ENCODE measurements around the gene DAP3. TPM values are rescaled to one million over a fixed set of nuclear protein-coding genes. Genes with fewer than 3 reads are reported as not detected.

The DAP3 gene
- total and polyA plus RNA-seq, 2 of the 8 experiments (the other 6 are each of a cell fraction or from before 2014, with no cell fraction given): 66.3 to 87.1 TPM

GRCh38 chr1:155652951-155653350 is 35.9 kb upstream of the DAP3 start:
- no peak overlapping the region for H3K27ac ChIP-seq (ENCODE audit: low read depth, low read length)
- FAIRE-seq: no peak
- CTCF ChIA-PET (ENCODE audit: partially characterized antibody): interaction anchor here (0.8 to 1.2 kb wide), 2 partner anchors 29 to 402 kb away, joined by 3 to 4 read pairs; no protein-coding TSS in a partner anchor
- H4K8ac ChIP-seq (ENCODE audit: extremely low read depth, insufficient read depth, low read length): no peak overlapping the region
- H2BK20ac ChIP-seq (ENCODE audit: low read length): no peak overlapping the region
- no peaks in the 10 kb centered on the region for H3K23me2 ChIP-seq (ENCODE audit: low read depth, low read length)
- H3K4me1 ChIP-seq (replicated peaks in 1 of 4; ENCODE audit: control insufficient read depth in 3 of 4, insufficient read depth in 4 of 4, low read length in 3 of 4): no peaks in the 10 kb centered on the region
- no peak overlapping the region for H2AFZ ChIP-seq (ENCODE audit: low read length)
- H2BK15ac ChIP-seq (ENCODE audit: low read length): no peak overlapping the region
- H3K36me3 ChIP-seq (ENCODE audit: control insufficient read depth in 2 of 4, insufficient read depth in 4 of 4, low read length in 3 of 4): no peaks in the 10 kb centered on the region
- no peak for DNase-seq (ENCODE audit: low read depth in 1 of 2, low spot score in 2 of 2)
- H3K9me3 ChIP-seq (ENCODE audit: insufficient read depth in 2 of 2, low read depth in 1 of 2, low read length in 1 of 2): 0 out of 4 replicates have a peak, but pooled peaks cover 0 to 5% of the 10 kb centered on the region in 2 experiments
- WGBS, 2 experiments (ENCODE audit: extremely low coverage in 1 of 2, insufficient coverage in 1 of 2, insufficient read length in 1 of 2, insufficient replicate concordance in 2 of 2, low coverage in 1 of 2, low lambda C conversion rate in 2 of 2, missing lambda C conversion rate in 1 of 2): 86% methylated on average over 3 of the region's 3 CpGs; no CpG with 5 or more reads in 1 of the 2 experiments
- H2BK5ac ChIP-seq (ENCODE audit: low read depth, low read length): no peak overlapping the region
- H4K20me1 ChIP-seq (replicated peaks in 1 of 2; ENCODE audit: control insufficient read depth in 1 of 2, insufficient read depth in 2 of 2, low read length in 2 of 2): no peaks in the 10 kb centered on the region
- no peak overlapping the region for H3K14ac ChIP-seq (ENCODE audit: insufficient read length)
- no peak overlapping the region for H3K9ac ChIP-seq (replicated peaks in 1 of 4; ENCODE audit: extremely low read depth in 1 of 4, low read depth in 3 of 4, low read length in 3 of 4)
- no peak overlapping the region for H3K18ac ChIP-seq (ENCODE audit: extremely low read depth, low read length)
- no peak overlapping the region for H3K23ac ChIP-seq (ENCODE audit: insufficient read length)
- H4K91ac ChIP-seq (replicated peaks; ENCODE audit: insufficient read length, low read length): no peak overlapping the region
- H3K79me1 ChIP-seq (ENCODE audit: low read depth, low read length): no peaks in the 10 kb centered on the region
- no peak overlapping the region for H3K4me3 ChIP-seq (ENCODE audit: extremely low read depth in 1 of 4, insufficient read depth in 2 of 4, low read depth in 3 of 4, low read length in 4 of 4)
- H2AK5ac ChIP-seq (ENCODE audit: low read depth, low read length): no peak overlapping the region
- no peak overlapping the region for H3K4ac ChIP-seq (replicated peaks; ENCODE audit: insufficient read length, low read depth, low read length)
- H3K27me3 ChIP-seq (replicated peaks in 1 of 4; ENCODE audit: control insufficient read depth in 3 of 4, extremely low read depth in 1 of 4, insufficient read depth in 3 of 4, low read length in 3 of 4): no peaks in the 10 kb centered on the region; a peak in 1 of 7 replicates
- no peak overlapping the region for H4K5ac ChIP-seq (ENCODE audit: insufficient read length, low read depth, low read length)
- H3K4me2 ChIP-seq (ENCODE audit: insufficient read depth in 1 of 2, low read depth in 2 of 2, low read length in 2 of 2): no peak overlapping the region
- H3K79me2 ChIP-seq (ENCODE audit: control insufficient read depth in 1 of 2, insufficient read depth in 2 of 2, low read length in 2 of 2): no peaks in the 10 kb centered on the region
- H2BK120ac ChIP-seq (replicated peaks; ENCODE audit: low read depth, low read length): no peak overlapping the region
- no peak overlapping the region for H3K56ac ChIP-seq (replicated peaks; ENCODE audit: insufficient read length, low read depth, low read length)
- POLR2A ChIA-PET (ENCODE audit: partially characterized antibody): interaction anchor here (0.6 kb wide), 1 partner anchor 242 kb away, joined by 3 read pairs; no protein-coding TSS in a partner anchor
- no peak overlapping the region for H2BK12ac ChIP-seq (ENCODE audit: low read depth, low read length)
- TF ChIP-seq CEBPB (IDR thresholded peaks at IDR 0.05; ENCODE audit: low read depth, low read length) (no peak), SUZ12 (IDR thresholded peaks at IDR 0.05; ENCODE audit: low read length) (no peak), TBP (IDR thresholded peaks at IDR 0.05; ENCODE audit: low read depth, low read length) (no peak), TCF12 (IDR thresholded peaks at IDR 0.05; ENCODE audit: low read depth, low read length) (no peak), POLR2AphosphoS5 (IDR thresholded peaks at IDR 0.05; ENCODE audit: low read depth, low read length) (no peak)
